Glomerular visceral epithelial cell (primary cell): Measurements from ENCODE around the gene TPSD1.

ENCODE experiments used
- DNase-seq: peaks from one replicate; pipeline ENCODE4 v3.0.0-alpha.2; 2016; ENCODE audit errors: extremely low spot score

TPSD1 gene

GRCh38 chr16:1299012-1299867 lies 43.4 kb downstream of the TPSD1 start:
- DNase-seq = no peak

GRCh38 chr16:1299868-1300203 lies 44.0 kb downstream of the TPSD1 start:
- no peak for DNase-seq

GRCh38 chr16:1300664-1301476 lies 45.0 kb downstream of the TPSD1 start:
- DNase-seq = peak; percentile 49

GRCh38 chr16:1301562-1301961 lies 45.7 kb downstream of the TPSD1 start:
- no peak for DNase-seq

- no peak for DNase-seq
Measured at GRCh38 chr16:1305823-1306222, 50.0 kb downstream of the TPSD1 start.

- no peak for DNase-seq
Measured at GRCh38 chr16:1306334-1306733, 50.5 kb downstream of the TPSD1 start.

- no peak for DNase-seq
Measured at GRCh38 chr16:1308036-1308976, 52.4 kb downstream of the TPSD1 start.
